ENCODE measurements around the gene KCNAB1.

Gene KCNAB1

GRCh38 chr3:156516961-156517360, 396.6 kb downstream of the KCNAB1 start:
- TF ChIP-seq, protein P1, sequence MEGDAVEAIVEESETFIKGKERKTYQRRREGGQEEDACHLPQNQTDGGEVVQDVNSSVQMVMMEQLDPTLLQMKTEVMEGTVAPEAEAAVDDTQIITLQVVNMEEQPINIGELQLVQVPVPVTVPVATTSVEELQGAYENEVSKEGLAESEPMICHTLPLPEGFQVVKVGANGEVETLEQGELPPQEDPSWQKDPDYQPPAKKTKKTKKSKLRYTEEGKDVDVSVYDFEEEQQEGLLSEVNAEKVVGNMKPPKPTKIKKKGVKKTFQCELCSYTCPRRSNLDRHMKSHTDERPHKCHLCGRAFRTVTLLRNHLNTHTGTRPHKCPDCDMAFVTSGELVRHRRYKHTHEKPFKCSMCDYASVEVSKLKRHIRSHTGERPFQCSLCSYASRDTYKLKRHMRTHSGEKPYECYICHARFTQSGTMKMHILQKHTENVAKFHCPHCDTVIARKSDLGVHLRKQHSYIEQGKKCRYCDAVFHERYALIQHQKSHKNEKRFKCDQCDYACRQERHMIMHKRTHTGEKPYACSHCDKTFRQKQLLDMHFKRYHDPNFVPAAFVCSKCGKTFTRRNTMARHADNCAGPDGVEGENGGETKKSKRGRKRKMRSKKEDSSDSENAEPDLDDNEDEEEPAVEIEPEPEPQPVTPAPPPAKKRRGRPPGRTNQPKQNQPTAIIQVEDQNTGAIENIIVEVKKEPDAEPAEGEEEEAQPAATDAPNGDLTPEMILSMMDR (IDR thresholded peaks at IDR 0.05; ENCODE audit: control insufficient read depth, insufficient read depth, low read depth, low read length, missing control alignments): no peak
- no peak overlapping the region for H3K4me3 ChIP-seq (ENCODE audit: control insufficient read depth, low read depth, low read length)
- DNase-seq (ENCODE audit: low read depth): no peak

- no peak for DNase-seq (ENCODE audit: low read depth)
- no peak overlapping the region for H3K4me3 ChIP-seq (ENCODE audit: control insufficient read depth, low read depth, low read length)
- TF ChIP-seq, protein P1 (IDR thresholded peaks at IDR 0.05; ENCODE audit: control insufficient read depth, insufficient read depth, low read depth, low read length, missing control alignments): no peak
These were observed 398.3 kb downstream of the KCNAB1 start for GRCh38 chr3:156518726-156519125.

- H3K4me3 ChIP-seq (ENCODE audit: control insufficient read depth, low read depth, low read length): no peak overlapping the region
- no peak for DNase-seq (ENCODE audit: low read depth)
- TF ChIP-seq, protein P1 (IDR thresholded peaks at IDR 0.05; ENCODE audit: control insufficient read depth, insufficient read depth, low read depth, low read length, missing control alignments): no peak
These were observed 399.4 kb downstream of the KCNAB1 start for GRCh38 chr3:156519758-156520162.

DNA sequence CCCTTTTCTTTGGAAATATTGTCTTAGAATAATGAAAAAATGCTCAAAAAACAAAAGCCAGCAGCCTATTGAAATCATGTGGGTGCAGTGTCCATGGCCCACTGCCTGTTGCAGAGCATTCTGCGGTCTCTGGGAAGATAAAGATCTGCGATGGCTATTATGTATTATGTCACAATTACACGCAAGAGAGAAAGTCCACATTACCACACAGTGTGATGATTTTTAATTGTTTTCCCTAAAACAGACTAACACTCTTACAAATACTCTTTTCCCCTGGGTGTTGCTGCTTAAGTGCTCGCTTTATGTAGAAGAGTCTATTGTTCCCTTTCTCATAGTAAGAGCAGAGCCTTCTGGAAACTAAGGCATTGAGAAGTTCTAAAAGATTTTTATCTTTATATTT, 402.3 kb downstream of the KCNAB1 start:
- no peak overlapping the region for H3K4me3 ChIP-seq (ENCODE audit: control insufficient read depth, low read depth, low read length)
- no peak for DNase-seq (ENCODE audit: low read depth)
- TF ChIP-seq, protein P1 (IDR thresholded peaks at IDR 0.05; ENCODE audit: control insufficient read depth, insufficient read depth, low read depth, low read length, missing control alignments): no peak

GRCh38 chr3:156525808-156526207, 405.4 kb downstream of the KCNAB1 start:
- DNase-seq (ENCODE audit: low read depth): no peak
- TF ChIP-seq, protein P1 (IDR thresholded peaks at IDR 0.05; ENCODE audit: control insufficient read depth, insufficient read depth, low read depth, low read length, missing control alignments): no peak
- no peak overlapping the region for H3K4me3 ChIP-seq (ENCODE audit: control insufficient read depth, low read depth, low read length)

GRCh38 chr3:156527060-156527459, 406.7 kb downstream of the KCNAB1 start:
- H3K4me3 ChIP-seq (ENCODE audit: control insufficient read depth, low read depth, low read length): no peak overlapping the region
- TF ChIP-seq, protein P1 (IDR thresholded peaks at IDR 0.05; ENCODE audit: control insufficient read depth, insufficient read depth, low read depth, low read length, missing control alignments): no peak
- DNase-seq (ENCODE audit: low read depth): no peak

- H3K4me3 ChIP-seq (ENCODE audit: control insufficient read depth, low read depth, low read length): no peak overlapping the region
- no peak for DNase-seq (ENCODE audit: low read depth)
- TF ChIP-seq, protein P1 (IDR thresholded peaks at IDR 0.05; ENCODE audit: control insufficient read depth, insufficient read depth, low read depth, low read length, missing control alignments): no peak
These were observed 410.6 kb downstream of the KCNAB1 start for GRCh38 chr3:156530980-156531379.

Measured in AG09309 (cell line).